Lower leg skin (tissue), 4 donors: ENCODE data around the gene TTC22. TPM values are rescaled to one million over a fixed set of nuclear protein-coding genes. Genes with fewer than 3 reads are reported as not detected.

Source experiments
- DNase-seq, 2 donors: peaks; one replicate each; pipeline ENCODE4 v3.0.0-alpha.2; 2019; ENCODE audit warnings: low spot score in 2 of 2
- H3K4me3 ChIP-seq: fragments of 200-600 bp; sonication (generic); 2 replicates; pipeline ENCODE4 v1.5.1; 2017; ENCODE audit warnings: mild to moderate bottlenecking, low read depth; ENCODE audit not compliant: poor library complexity, severe bottlenecking
- CTCF ChIP-seq, 3 donors: fragments of 450-650 bp; IDR thresholded peaks; one replicate each; pipeline ENCODE4 v1.5.1; 2016; ENCODE audit warnings: antibody characterized with exemption in 3 of 3, mild to moderate bottlenecking in 3 of 3, moderate library complexity in 2 of 3
- POLR2A ChIP-seq, 2 donors: fragments of 450-650 bp; IDR thresholded peaks; one replicate each; pipeline ENCODE4 v1.6.1; 2016 to 2017; ENCODE audit warnings: antibody characterized with exemption in 2 of 2, mild to moderate bottlenecking in 1 of 2, moderate library complexity in 1 of 2
- WGBS, 2 donors: methylation state at CpG; one replicate each; pipeline ENCODE4 v1.1.5; 2018; 5-methylcytosine and 5-hydroxymethylcytosine counted together
- intact Hi-C: fragments of 100-400 bp; cut with DNase I; formaldehyde crosslinking; loops from one replicate; pipeline ENCODE4 v1.15.0; 2023; ENCODE audit warnings: low total_unique reads
- total RNA-seq, 4 donors: library from RNA; depleted of rRNA; stranded (reverse); fragments of >200 nt; gene quantifications; one replicate each; pipeline ENCODE4 v1.1.0, GENCODE V29; 2016

TTC22 gene
- total RNA-seq, 4 donors from 2014 or later = 49.1 to 76.6 (median 65.7) TPM

DNA sequence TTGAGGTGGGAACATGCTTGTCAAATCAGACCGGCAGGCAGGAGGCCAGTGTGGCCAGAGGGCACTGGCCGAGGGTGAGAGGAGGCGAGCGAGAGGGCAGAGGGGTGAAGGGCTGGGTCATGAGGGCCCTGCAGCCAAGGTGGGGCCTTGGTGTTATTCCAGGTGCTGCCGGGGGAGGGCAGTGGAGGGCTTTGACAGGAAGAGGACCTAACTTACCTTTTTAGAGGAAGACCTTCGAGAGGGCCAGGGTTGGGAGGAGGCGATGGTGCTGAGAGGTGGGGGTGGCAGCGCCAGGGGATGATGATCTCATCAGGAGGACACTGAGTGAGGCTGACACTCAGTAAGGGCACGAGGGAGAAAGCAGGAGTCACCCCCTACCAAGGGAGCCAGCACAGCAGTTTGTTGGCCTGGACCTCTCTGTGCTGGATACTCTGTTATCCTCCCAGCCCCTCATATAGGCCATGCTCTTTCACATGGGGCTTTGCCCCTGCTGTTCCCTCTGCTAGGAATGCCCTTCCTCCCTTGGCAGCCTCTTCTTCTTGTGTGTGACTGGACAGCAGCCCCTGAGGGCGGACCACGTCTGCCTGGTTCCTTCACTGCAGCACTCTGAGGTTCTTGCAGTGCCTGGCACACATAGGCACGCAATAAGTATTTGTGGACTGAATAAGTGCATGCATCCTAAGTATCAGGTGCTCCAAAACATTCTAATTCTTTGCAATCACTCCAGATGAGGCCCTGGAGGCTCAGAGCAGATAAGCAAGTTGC lies 7.5 kb upstream of the TTC22 start:
- H3K4me3 ChIP-seq = no peak overlapping the region
- DNase-seq = peak in 1 of 2 donors; percentile 61
- intact Hi-C loops = no loop called here
- TF ChIP-seq POLR2A (IDR thresholded peaks at IDR 0.05) (no peak), CTCF (IDR thresholded peaks at IDR 0.05) (no peak)
- WGBS, 2 donors = 71 to 77% methylated on average over 12 of the region's 12 CpGs

DNA sequence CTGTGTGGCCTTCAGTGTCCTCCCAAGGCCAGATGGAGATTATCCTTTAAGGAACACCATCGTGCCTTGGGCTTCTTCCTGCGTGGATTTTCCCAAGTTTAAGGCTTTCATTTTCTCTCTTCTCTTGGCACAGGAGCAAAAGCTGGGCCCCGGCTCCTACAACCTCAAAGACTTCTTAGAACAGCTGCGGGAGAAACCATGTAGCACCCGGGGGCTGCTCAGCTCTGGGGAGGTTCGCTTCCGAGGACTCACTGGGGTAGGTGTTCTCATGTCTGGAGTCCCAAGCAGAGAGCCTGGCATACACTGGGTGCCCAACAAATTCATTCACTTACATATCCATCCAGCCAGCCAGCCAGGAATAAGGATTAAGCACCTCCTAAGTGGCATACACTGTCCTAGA lies 6.6 kb upstream of the TTC22 start:
- peak in 1 of 2 donors; percentile 60 for DNase-seq
- intact Hi-C loops = no loop called here
- no peak for TF ChIP-seq POLR2A (IDR thresholded peaks at IDR 0.05)
- TF ChIP-seq CTCF (IDR thresholded peaks at IDR 0.05) = no peak
- 73 to 93% methylated on average over 7 of the region's 7 CpGs for WGBS, 2 donors
- no peak overlapping the region for H3K4me3 ChIP-seq

GRCh38 chr1:54806931-54807611 lies 5.9 kb upstream of the TTC22 start:
- peak in 1 of 2 donors; percentile 79 for DNase-seq
- intact Hi-C loops = no loop called here
- WGBS, 2 donors = 64 to 77% methylated on average over 11 of the region's 11 CpGs

DNA sequence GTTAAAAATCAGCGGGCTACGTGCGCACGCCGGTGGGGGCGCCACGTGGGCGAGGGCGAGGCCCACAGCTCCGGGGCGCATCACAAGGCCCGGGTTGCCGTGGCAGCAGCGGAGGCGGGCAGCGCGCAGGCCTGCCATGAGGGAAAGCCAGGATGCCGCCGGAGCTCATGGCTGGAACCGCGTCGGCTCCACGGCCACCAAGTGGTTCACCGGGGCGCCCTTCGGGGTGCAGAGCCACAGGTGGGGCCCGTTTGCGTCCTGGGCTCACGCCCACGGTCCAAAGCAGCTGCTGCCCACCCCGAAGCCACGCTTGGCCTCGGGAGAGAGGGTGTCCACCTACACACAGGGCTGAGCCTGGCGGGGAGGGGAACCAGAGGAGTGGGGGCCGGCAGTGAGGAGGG lies 4.9 kb upstream of the TTC22 start:
- TF ChIP-seq CTCF (IDR thresholded peaks at IDR 0.05) (no peak), POLR2A (IDR thresholded peaks at IDR 0.05) (no peak)
- intact Hi-C loops = no loop called here
- 69 to 77% methylated on average over 34 to 35 of the region's 35 CpGs for WGBS, 2 donors
- DNase-seq = peak in 1 of 2 donors; percentile 81
- H3K4me3 ChIP-seq = no peak overlapping the region

More at GRCh38 chr1:54806931-54807611, 5.9 kb upstream of the TTC22 start:
- TF ChIP-seq POLR2A (IDR thresholded peaks at IDR 0.05) = no peak
- no peak for TF ChIP-seq CTCF (IDR thresholded peaks at IDR 0.05)
- H3K4me3 ChIP-seq = no peak overlapping the region

GRCh38 chr1:54805466-54805865 lies 4.3 kb upstream of the TTC22 start:
- no peak overlapping the region for H3K4me3 ChIP-seq
- intact Hi-C loops = no loop called here
- peak in 1 of 2 donors; percentile 57 for DNase-seq
- TF ChIP-seq CTCF (IDR thresholded peaks at IDR 0.05) (no peak), POLR2A (IDR thresholded peaks at IDR 0.05) (no peak)
- 89 to 93% methylated on average over 3 of the region's 3 CpGs for WGBS, 2 donors
